ENCODE data around the gene ANKRD55. TPM values are rescaled to one million over a fixed set of nuclear protein-coding genes. Genes with fewer than 3 reads are reported as not detected.
"Not testable (repeated sequence)": the region's sequence is repeated elsewhere in the genome, so short reads cannot be mapped to it uniquely, and the experiment has no call there.

The ANKRD55 gene
- total and polyA plus RNA-seq, 8 donors: 0.20 to 0.97 (median 0.67) TPM

GRCh38 chr5:56088967-56089829 is 143.9 kb downstream of the ANKRD55 start:
- peak; percentile 71 for ATAC-seq
- intact Hi-C loops (cut with DNase I): loop anchor here in 1 of 2 donors (10.0 kb wide), 1 partner anchor 94 kb away; the partner anchor contains the start of gene IL6ST

GRCh38 chr5:56088431-56088949 is 144.6 kb downstream of the ANKRD55 start:
- DNase-seq: no peak
- TF ChIP-seq CTCF (IDR thresholded peaks at IDR 0.05): no peak
- Histone ChIP-seq H3K9me3 (no peaks in the 10 kb centered on the region), H3K27ac (no peak overlapping the region), H3K36me3 (no peaks in the 10 kb centered on the region), H3K4me3 (no peak overlapping the region), H3K4me1 (peaks cover 0 to 5% of the 10 kb centered on the region in 2 donors), H3K27me3 (no peaks in the 10 kb centered on the region)
- no peak for ATAC-seq
- intact Hi-C loops (cut with DNase I): loop anchor here in 1 of 2 donors (10.0 kb wide), 1 partner anchor 94 kb away; the partner anchor contains the start of gene IL6ST

More at GRCh38 chr5:56088967-56089829, 143.9 kb downstream of the ANKRD55 start:
- peaks cover 0 to 5% of the 10 kb centered on the region in 2 donors for H3K4me1 ChIP-seq
- no peak for DNase-seq
- H3K27me3 ChIP-seq: no peaks in the 10 kb centered on the region
- TF ChIP-seq CTCF (IDR thresholded peaks at IDR 0.05): no peak
- no peak overlapping the region for H3K4me3 ChIP-seq
- H3K9me3 ChIP-seq: no peaks in the 10 kb centered on the region
- no peaks in the 10 kb centered on the region for H3K36me3 ChIP-seq
- H3K27ac ChIP-seq: no peak overlapping the region

- Histone ChIP-seq H3K36me3 (no peaks in the 10 kb centered on the region), H3K27me3 (no peaks in the 10 kb centered on the region), H3K9me3 (no peaks in the 10 kb centered on the region), H3K27ac (no peak overlapping the region), H3K4me3 (no peak overlapping the region), H3K4me1 (peaks cover 8 to 10% of the 10 kb centered on the region in 2 donors)
- DNase-seq (no peak), ATAC-seq (no peak)
- intact Hi-C loops (cut with DNase I): loop anchor here in 1 of 2 donors (10.0 kb wide), 1 partner anchor 90 kb away; the partner anchor contains the start of gene IL6ST
- no peak for TF ChIP-seq CTCF (IDR thresholded peaks at IDR 0.05)
Observed at GRCh38 chr5:56085193-56085592, 147.9 kb downstream of the ANKRD55 start.

GRCh38 chr5:56083286-56083854 is 149.8 kb downstream of the ANKRD55 start:
- TF ChIP-seq CTCF (IDR thresholded peaks at IDR 0.05): no peak

GRCh38 chr5:56081053-56081642 is 152.0 kb downstream of the ANKRD55 start:
- ATAC-seq (peak; percentile 68), DNase-seq (peak in 2 of 4 donors; percentile 44 to 52)
- peaks cover 12 to 14% of the 10 kb centered on the region in 2 donors for H3K4me1 ChIP-seq
- H3K9me3 ChIP-seq, H3K27me3 ChIP-seq, H3K4me3 ChIP-seq, H3K27ac ChIP-seq, H3K36me3 ChIP-seq: not testable (repeated sequence)
- intact Hi-C loops (cut with DNase I): loop anchor here in 1 of 2 donors (10.0 kb wide), 1 partner anchor 86 kb away; the partner anchor contains the start of gene IL6ST

More at GRCh38 chr5:56083286-56083854, 149.8 kb downstream of the ANKRD55 start:
- DNase-seq (no peak), ATAC-seq (no peak)
- peaks cover 12 to 13% of the 10 kb centered on the region in 2 donors for H3K4me1 ChIP-seq
- H3K4me3 ChIP-seq: no peak overlapping the region
- no peaks in the 10 kb centered on the region for H3K9me3 ChIP-seq
- no peak overlapping the region for H3K27ac ChIP-seq
- H3K36me3 ChIP-seq: no peaks in the 10 kb centered on the region
- H3K27me3 ChIP-seq: no peaks in the 10 kb centered on the region
- intact Hi-C loops (cut with DNase I): loop anchor here in 1 of 2 donors (10.0 kb wide), 1 partner anchor 89 kb away; the partner anchor contains the start of gene IL6ST
